Naive thymus-derived CD8-positive, alpha-beta T cell (primary cell): ENCODE results near the gene SCUBE3. TPM values are rescaled to one million over a fixed set of nuclear protein-coding genes. Genes with fewer than 3 reads are reported as not detected.

ENCODE experiments used
- ATAC-seq, 2 donors: fragments of 150-1000 bp; cut with Tn5 transposase in 1 of 2; sonication (Bioruptor Pico), chemical (Tn5 transposase) in 1 of 2; 1 replicate in 1 of 2; 2 replicates in 1 of 2; pipeline ENCODE4 v1.10.0; 2021; ENCODE audit warnings: mild to moderate bottlenecking in 2 of 2, moderate library complexity in 2 of 2
- POLR2A ChIA-PET: fragments of 350-600 bp; sonication (Branson Sonifier 250); formaldehyde crosslinking; loops from one replicate; lab custom pipeline; 2021; ENCODE audit warnings: antibody characterized with exemption; lab: Charles Lee
- DNase-seq, 10 donors: peaks; one replicate each; pipeline versions ENCODE4 v3.0.0 to v3.0.0-alpha.2; 2020 to 2022
- H3K27ac Mint-ChIP-seq, 10 donors: one replicate each; pipeline ENCODE4 v1.8.0; 2020 to 2022; ENCODE audit warnings: mild to moderate bottlenecking in 10 of 10, mixed read lengths in 10 of 10, moderate library complexity in 4 of 10, inconsistent platforms in 1 of 10
- H3K27me3 Mint-ChIP-seq, 5 donors: one replicate each; pipeline ENCODE4 v1.8.0; 2021 to 2022; ENCODE audit warnings: mixed read lengths in 5 of 5
- H3K36me3 Mint-ChIP-seq, 3 donors: one replicate each; pipeline ENCODE4 v1.8.0; 2020 to 2022; ENCODE audit warnings: mixed read lengths in 3 of 3, mild to moderate bottlenecking in 2 of 3, inconsistent platforms in 1 of 3
- H3K4me1 Mint-ChIP-seq, 4 donors: one replicate each; pipeline ENCODE4 v1.8.0; 2021 to 2022; ENCODE audit warnings: mixed read lengths in 4 of 4
- H3K4me3 Mint-ChIP-seq, 10 donors: one replicate each; pipeline ENCODE4 v1.8.0; 2020 to 2022; ENCODE audit warnings: mild to moderate bottlenecking in 10 of 10, mixed read lengths in 10 of 10, moderate library complexity in 6 of 10, inconsistent platforms in 1 of 10
- H3K9me3 Mint-ChIP-seq, 9 donors: one replicate each; pipeline ENCODE4 v1.8.0; 2020 to 2022; ENCODE audit warnings: mixed read lengths in 9 of 9, mild to moderate bottlenecking in 3 of 9, inconsistent platforms in 1 of 9, moderate library complexity in 1 of 9
- polyA plus RNA-seq, 3 donors: library from polyadenylated mRNA; unstranded; fragments of 300-500 nt; fragmentation: Illumina TruSeq; gene quantifications; one replicate each; pipeline ENCODE4 v1.2.3, GENCODE V29; 2021
- total RNA-seq, 8 experiments: library from RNA in 2 of 8; stranded (reverse) in 2 of 8; gene quantifications; one replicate each; pipeline ENCODE4 v1.2.3 and lab custom pipeline; 2021 to 2026

The SCUBE3 gene
- total and polyA plus RNA-seq, 5 experiments from 2014 or later = 0.03 to 0.06 (median 0.05) TPM; not detected in 1

DNA sequence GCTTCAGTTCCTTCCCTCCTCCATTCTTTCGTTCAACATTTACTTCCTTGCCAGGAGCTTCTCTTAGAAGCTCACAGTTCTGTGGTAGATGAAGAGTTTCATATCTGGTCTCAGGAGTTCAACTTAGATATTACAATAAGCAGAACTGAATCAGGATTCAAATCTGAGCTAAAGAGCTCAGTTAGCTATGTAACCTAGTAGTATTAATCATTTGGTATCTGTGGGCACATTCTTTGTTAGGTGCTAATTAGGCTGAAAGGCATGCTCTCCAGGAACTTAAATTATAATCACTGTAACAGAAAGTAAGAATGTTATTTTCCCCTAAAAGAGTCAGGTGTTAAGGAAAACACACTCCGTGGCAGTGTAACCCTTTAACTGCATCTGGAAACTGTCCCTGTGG is 54.1 kb downstream of the SCUBE3 start:
- POLR2A ChIA-PET = interaction anchor here (2.1 kb wide), 1 partner anchor 8 kb away, joined by 8 read pairs; the partner anchor contains the start of gene ZNF76
- H3K36me3 Mint-ChIP-seq = peaks cover 0 to 14% (median 8%) of the 10 kb centered on the region in 3 donors
- H3K27me3 Mint-ChIP-seq = no peaks in the 10 kb centered on the region
- ATAC-seq (no peak), DNase-seq (no peak)
- H3K4me1 Mint-ChIP-seq = peaks cover 20 to 56% (median 32%) of the 10 kb centered on the region in 4 donors
- peak overlapping the region in 3 of 10 donors; percentile 4 to 59 (median 16) for H3K27ac Mint-ChIP-seq
- H3K4me3 Mint-ChIP-seq = no peak overlapping the region
- H3K9me3 Mint-ChIP-seq = no peaks in the 10 kb centered on the region

GRCh38 chr6:35272005-35272404 is 58.2 kb downstream of the SCUBE3 start:
- Mint-ChIP-seq H3K27me3 (no peaks in the 10 kb centered on the region), H3K36me3 (peaks cover 0 to 14% (median 8%) of the 10 kb centered on the region in 3 donors), H3K9me3 (no peaks in the 10 kb centered on the region), H3K4me3 (no peak overlapping the region), H3K4me1 (peaks cover 9 to 41% (median 16%) of the 10 kb centered on the region in 4 donors), H3K27ac (peak overlapping the region in 1 of 10 donors; percentile 21)
- POLR2A ChIA-PET = interaction anchor here (1.0 kb wide), 1 partner anchor 11 kb away, joined by 4 read pairs; no protein-coding TSS in a partner anchor
- no peak for DNase-seq
- ATAC-seq = no peak

DNA sequence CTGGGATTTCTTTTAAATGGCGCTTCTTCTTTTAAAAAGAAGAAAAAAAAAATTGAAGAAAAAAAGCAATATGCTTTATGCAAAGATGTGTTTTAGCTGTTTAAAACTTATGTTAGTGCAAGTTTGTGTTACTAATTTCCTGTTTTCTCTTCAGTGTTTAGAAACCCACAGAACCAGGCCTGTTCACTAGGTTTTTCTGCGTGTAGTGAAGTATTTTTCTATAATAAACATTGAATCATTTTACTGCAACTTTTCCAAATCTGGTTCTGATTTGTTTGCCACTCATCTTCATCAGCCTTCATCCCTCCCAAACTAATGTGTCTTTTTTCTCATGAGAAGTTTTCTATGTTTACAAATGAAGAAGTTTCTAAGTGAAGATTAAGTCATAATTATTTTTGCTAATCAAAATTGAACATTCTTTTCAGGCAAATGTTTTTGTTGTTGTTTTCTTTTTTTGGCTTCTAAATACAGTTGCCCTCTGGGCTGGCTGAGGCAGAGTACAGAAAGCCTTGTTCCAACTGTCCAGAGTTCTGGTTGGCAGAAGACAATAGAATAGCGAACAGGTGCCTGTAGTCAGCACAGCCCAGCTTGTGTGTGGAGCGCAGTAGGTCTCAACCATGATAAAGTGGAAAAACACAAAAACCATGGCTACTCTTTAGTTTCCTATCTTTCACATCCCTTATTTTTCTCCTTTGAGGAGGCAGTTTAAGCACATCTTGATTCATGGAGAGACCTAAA is 60.2 kb downstream of the SCUBE3 start:
- Mint-ChIP-seq H3K27ac (peak overlapping the region in 6 of 10 donors; percentile 3 to 69 (median 44)), H3K36me3 (peaks cover 0 to 11% (median 3%) of the 10 kb centered on the region in 3 donors), H3K4me3 (no peak overlapping the region), H3K9me3 (no peaks in the 10 kb centered on the region), H3K27me3 (no peaks in the 10 kb centered on the region), H3K4me1 (peaks cover 8 to 34% (median 13%) of the 10 kb centered on the region in 4 donors)
- no peak for DNase-seq
- ATAC-seq = no peak
- POLR2A ChIA-PET = interaction anchor here (0.5 to 0.6 kb wide), 2 partner anchors 11 to 1737 kb away, joined by 3 to 4 read pairs; no protein-coding TSS in a partner anchor

GRCh38 chr6:35275744-35276260 is 62.0 kb downstream of the SCUBE3 start:
- POLR2A ChIA-PET = no interaction called here
- Mint-ChIP-seq H3K36me3 (peaks cover 0 to 9% (median 0%) of the 10 kb centered on the region in 3 donors), H3K4me3 (no peak overlapping the region), H3K9me3 (no peaks in the 10 kb centered on the region), H3K27me3 (no peaks in the 10 kb centered on the region), H3K27ac (peak overlapping the region in 1 of 10 donors; percentile 22), H3K4me1 (peaks cover 9 to 29% (median 13%) of the 10 kb centered on the region in 4 donors)
- DNase-seq = no peak
- ATAC-seq = no peak

- Mint-ChIP-seq H3K4me3 (no peak overlapping the region), H3K36me3 (peaks cover 9 to 34% (median 10%) of the 10 kb centered on the region in 3 donors), H3K27me3 (no peaks in the 10 kb centered on the region), H3K4me1 (peaks cover 7 to 25% (median 12%) of the 10 kb centered on the region in 4 donors), H3K27ac (peak overlapping the region in 3 of 10 donors; percentile 50 to 74 (median 52)), H3K9me3 (no peaks in the 10 kb centered on the region)
- POLR2A ChIA-PET = no interaction called here
- DNase-seq (no peak), ATAC-seq (no peak)
Measured at GRCh38 chr6:35278708-35279107, 65.0 kb downstream of the SCUBE3 start.

GRCh38 chr6:35280903-35281302 is 67.1 kb downstream of the SCUBE3 start:
- ATAC-seq (no peak), DNase-seq (no peak)
- POLR2A ChIA-PET = no interaction called here
- no peak overlapping the region for H3K4me3 Mint-ChIP-seq
- H3K27ac Mint-ChIP-seq = peak overlapping the region in 1 of 10 donors; percentile 57
- H3K36me3 Mint-ChIP-seq = peaks cover 9 to 55% (median 11%) of the 10 kb centered on the region in 3 donors
- H3K4me1 Mint-ChIP-seq = peaks cover 0 to 13% (median 6%) of the 10 kb centered on the region in 4 donors
- H3K27me3 Mint-ChIP-seq = no peaks in the 10 kb centered on the region
- H3K9me3 Mint-ChIP-seq = no peaks in the 10 kb centered on the region

DNA sequence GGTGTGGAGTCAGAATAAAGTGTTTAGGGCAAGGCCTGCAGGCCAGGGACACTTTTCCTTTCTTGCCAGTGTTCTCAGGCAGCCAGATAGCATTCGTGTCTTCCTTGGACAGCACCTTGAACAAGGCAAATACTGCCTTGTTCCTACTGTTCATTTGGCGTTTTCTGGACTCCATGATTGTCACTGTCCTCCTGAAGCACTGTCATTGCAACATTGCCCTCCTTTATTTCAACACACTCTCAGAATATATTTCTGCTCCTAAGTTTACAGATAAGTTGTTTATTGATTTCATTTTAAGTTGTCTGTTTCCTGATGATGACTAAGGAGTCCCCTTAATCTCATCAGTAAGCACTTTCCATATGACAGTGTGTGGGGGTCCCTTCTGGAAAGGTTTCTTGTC is 68.7 kb downstream of the SCUBE3 start:
- Mint-ChIP-seq H3K4me3 (no peak overlapping the region), H3K9me3 (no peaks in the 10 kb centered on the region), H3K27me3 (no peaks in the 10 kb centered on the region), H3K4me1 (peaks cover 0 to 13% (median 5%) of the 10 kb centered on the region in 4 donors), H3K36me3 (peaks cover 9 to 69% (median 14%) of the 10 kb centered on the region in 3 donors), H3K27ac (no peak overlapping the region)
- DNase-seq (no peak), ATAC-seq (no peak)
- POLR2A ChIA-PET = no interaction called here

GRCh38 chr6:35283361-35283760 is 69.6 kb downstream of the SCUBE3 start:
- H3K9me3 Mint-ChIP-seq = no peaks in the 10 kb centered on the region
- peak overlapping the region in 2 of 10 donors; percentile 24 to 56 for H3K27ac Mint-ChIP-seq
- peaks cover 0 to 10% (median 5%) of the 10 kb centered on the region in 4 donors for H3K4me1 Mint-ChIP-seq
- DNase-seq (no peak), ATAC-seq (no peak)
- H3K4me3 Mint-ChIP-seq = no peak overlapping the region
- H3K27me3 Mint-ChIP-seq = no peaks in the 10 kb centered on the region
- peaks cover 9 to 78% (median 14%) of the 10 kb centered on the region in 3 donors for H3K36me3 Mint-ChIP-seq
- POLR2A ChIA-PET = interaction anchor here (0.6 kb wide), 1 partner anchor 15 kb away, joined by 3 read pairs; no protein-coding TSS in a partner anchor

DNA sequence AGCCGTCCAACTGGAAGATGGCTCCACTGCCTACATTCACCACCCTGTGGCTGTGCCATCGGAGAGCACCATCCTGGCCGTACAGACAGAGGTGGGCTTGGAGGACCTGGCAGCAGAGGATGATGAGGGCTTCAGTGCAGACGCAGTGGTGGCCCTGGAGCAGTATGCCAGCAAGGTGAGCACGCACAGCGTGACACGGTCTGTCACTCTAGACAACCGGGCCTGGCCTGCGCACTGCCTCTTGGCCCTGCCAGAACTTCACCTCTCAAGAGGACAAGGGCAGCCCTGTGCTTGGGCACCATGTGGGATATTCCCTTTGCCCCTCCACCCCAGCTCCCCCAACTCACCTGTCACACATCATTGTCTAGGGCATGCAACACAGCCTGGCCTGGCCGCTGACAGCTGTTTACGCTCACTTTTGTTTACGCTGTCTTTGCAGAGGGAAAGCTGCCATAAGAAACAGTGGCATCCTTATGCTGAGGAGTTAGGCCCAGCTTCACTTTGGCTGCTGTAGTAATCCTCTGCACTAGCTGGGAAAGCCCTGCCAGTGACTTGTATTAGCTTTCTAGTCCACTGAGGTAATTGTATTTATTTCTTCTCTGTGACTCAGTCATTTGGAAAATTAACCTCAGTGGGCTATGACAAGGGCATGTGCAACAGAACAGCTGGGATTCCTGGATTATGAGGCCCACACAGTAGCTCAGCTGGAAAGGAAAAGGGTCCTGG is 74.1 kb downstream of the SCUBE3 start:
- Mint-ChIP-seq H3K4me1 (peaks cover 0 to 3% (median under 1%) of the 10 kb centered on the region in 4 donors), H3K9me3 (no peaks in the 10 kb centered on the region), H3K4me3 (no peak overlapping the region), H3K36me3 (peaks cover 5 to 92% (median 15%) of the 10 kb centered on the region in 3 donors), H3K27ac (peak overlapping the region in 2 of 10 donors; percentile 4 to 62), H3K27me3 (no peaks in the 10 kb centered on the region)
- ATAC-seq = no peak
- no peak for DNase-seq
- POLR2A ChIA-PET = interaction anchor here (0.8 kb wide), 1 partner anchor 14 kb away, joined by 3 read pairs; no protein-coding TSS in a partner anchor

DNA sequence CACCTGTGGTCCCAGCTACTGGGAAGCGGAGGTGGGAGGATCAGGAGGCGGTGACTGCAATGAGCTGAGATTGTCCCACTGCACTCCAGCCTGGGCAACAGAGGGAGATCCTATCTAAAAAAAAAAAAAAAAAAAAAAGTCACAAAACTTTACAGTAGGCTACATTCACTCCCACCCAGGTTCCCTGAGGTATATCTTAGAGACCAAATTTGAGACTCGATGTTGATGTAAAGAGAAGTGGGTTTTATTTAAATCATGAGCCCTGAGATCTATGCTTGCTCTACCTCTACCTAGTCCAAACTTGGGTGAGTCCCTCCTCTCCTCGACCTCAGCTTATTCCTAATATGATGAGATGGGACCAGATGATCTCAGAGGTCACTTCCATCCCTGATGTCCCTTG is 75.1 kb downstream of the SCUBE3 start:
- Mint-ChIP-seq H3K36me3 (peaks cover 0 to 86% (median 14%) of the 10 kb centered on the region in 3 donors), H3K27ac (peak overlapping the region in 2 of 10 donors; percentile 3 to 53), H3K4me1 (peaks cover 0 to 3% (median under 1%) of the 10 kb centered on the region in 4 donors), H3K27me3 (no peaks in the 10 kb centered on the region), H3K4me3 (no peak overlapping the region), H3K9me3 (no peaks in the 10 kb centered on the region)
- POLR2A ChIA-PET = interaction anchor here (1.1 to 1.3 kb wide), 2 partner anchors 9 to 178 kb away, joined by 3 to 4 read pairs; no protein-coding TSS in a partner anchor
- DNase-seq (no peak), ATAC-seq (no peak)

GRCh38 chr6:35291491-35291890 is 77.7 kb downstream of the SCUBE3 start:
- H3K36me3 Mint-ChIP-seq = peaks cover 5 to 76% (median 19%) of the 10 kb centered on the region in 3 donors
- H3K27ac Mint-ChIP-seq = peak overlapping the region in 2 of 10 donors; percentile 41 to 57
- no peak for ATAC-seq
- H3K4me1 Mint-ChIP-seq = peaks cover 2 to 7% (median 5%) of the 10 kb centered on the region in 4 donors
- no peaks in the 10 kb centered on the region for H3K9me3 Mint-ChIP-seq
- DNase-seq = no peak
- no peaks in the 10 kb centered on the region for H3K27me3 Mint-ChIP-seq
- POLR2A ChIA-PET = interaction anchor here (26.1 kb wide), 1 partner anchor 29 kb away, joined by 766 read pairs; no protein-coding TSS in a partner anchor
- H3K4me3 Mint-ChIP-seq = no peak overlapping the region

DNA sequence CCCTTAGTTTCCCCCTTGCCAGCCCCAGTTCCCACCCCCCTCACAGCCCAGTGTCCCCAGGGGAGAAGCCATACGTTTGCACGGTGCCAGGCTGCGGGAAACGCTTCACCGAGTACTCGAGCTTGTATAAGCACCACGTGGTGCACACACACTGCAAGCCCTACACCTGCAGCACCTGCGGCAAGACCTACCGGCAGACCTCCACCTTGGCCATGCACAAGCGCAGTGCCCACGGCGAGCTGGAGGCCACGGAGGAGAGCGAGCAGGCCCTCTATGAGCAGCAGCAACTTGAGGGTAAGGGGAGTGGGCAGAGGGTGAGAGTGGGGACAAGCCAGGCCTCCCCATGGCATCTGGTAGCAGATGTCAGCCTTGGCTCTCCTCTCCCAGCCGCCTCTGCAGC is 78.7 kb downstream of the SCUBE3 start:
- no peak for ATAC-seq
- no peak for DNase-seq
- H3K4me3 Mint-ChIP-seq = no peak overlapping the region
- POLR2A ChIA-PET = interaction anchor here (0.6 to 26.1 kb wide), 2 partner anchors 28 to 156 kb away, joined by 5 to 766 read pairs; no protein-coding TSS in a partner anchor
- peaks cover 5 to 66% (median 15%) of the 10 kb centered on the region in 3 donors for H3K36me3 Mint-ChIP-seq
- H3K9me3 Mint-ChIP-seq = no peaks in the 10 kb centered on the region
- no peaks in the 10 kb centered on the region for H3K27me3 Mint-ChIP-seq
- peak overlapping the region in 1 of 10 donors; percentile 15 for H3K27ac Mint-ChIP-seq
- peaks cover 5 to 8% (median 6%) of the 10 kb centered on the region in 4 donors for H3K4me1 Mint-ChIP-seq
